IPS DF 19.7 (cell line): ENCODE data around the gene BASP1.
A peak's percentile ranks its signal among the peaks of the same experiment; 100 is the strongest.

Experiments
- DNase-seq: peaks from one replicate; pipeline ENCODE4 v3.0.0-alpha.2; 2013; ENCODE audit warnings: low read depth, low spot score

The BASP1 gene, protein sequence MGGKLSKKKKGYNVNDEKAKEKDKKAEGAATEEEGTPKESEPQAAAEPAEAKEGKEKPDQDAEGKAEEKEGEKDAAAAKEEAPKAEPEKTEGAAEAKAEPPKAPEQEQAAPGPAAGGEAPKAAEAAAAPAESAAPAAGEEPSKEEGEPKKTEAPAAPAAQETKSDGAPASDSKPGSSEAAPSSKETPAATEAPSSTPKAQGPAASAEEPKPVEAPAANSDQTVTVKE

DNA sequence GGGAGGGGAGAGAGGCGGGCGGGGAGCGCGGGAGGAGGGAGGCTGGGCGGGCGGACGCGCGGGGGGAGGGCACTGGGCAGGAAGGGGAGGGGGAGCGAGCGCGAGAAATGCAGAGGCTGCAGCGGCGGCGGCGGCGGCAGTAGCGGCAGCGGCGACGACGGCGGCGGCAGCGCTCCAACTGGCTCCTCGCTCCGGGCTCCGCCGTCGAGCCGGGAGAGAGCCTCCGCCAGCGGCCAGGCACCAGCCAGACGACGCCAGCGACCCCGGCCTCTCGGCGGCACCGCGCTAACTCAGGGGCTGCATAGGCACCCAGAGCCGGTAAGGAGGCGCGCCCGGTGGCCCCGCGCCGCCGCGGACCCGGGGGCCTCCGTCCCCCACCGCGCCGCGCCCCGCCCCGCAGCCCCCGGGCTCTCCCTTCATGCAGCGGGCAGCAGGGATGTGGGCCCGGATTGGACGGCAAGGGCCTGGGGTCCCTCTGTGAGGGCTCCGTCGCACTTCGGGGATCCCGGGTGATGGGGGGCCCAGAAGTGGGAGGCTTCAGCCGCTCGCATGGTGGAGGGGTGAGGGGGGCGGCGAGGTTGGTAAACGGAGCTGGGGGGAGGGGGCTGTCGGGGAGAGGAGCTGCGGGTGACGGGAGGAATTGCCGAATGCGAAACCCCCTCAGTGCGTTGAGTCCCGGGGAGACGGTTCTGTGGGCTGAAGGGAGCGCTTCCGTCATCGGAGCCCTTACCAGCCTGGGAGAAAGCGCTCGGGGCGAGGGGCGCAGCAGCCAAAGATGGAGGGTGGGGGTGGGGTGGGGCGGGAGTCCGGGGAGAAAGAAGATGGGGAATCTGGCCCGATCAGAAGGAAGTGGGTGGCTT lies at the start of gene BASP1:
Gene BASP1, plus strand, starts transcription at position 139 of the 860 bp plus-strand sequence. CDS start 57,586 bp downstream, outside the sequence.
- DNase-seq = peak; percentile 25

DNA sequence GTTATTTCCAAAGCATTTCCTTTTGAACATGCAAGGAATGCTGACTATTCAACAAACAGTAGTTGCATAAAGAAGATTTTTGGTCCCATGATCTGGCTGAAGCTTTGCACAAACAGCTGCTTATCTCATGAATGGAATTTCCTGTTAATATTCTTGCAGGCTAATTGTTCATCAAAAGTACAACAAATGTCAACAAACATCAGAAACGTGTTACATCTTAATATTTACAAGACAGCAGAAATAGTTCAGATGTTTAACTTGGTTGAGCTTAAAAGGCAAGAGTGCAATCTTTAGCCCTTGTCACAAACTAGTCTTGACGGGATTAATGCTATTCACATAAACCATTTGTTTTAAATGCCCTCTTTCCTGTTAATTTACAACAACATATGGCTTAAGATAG lies 47.9 kb upstream of the BASP1 start:
- no peak for DNase-seq

DNA sequence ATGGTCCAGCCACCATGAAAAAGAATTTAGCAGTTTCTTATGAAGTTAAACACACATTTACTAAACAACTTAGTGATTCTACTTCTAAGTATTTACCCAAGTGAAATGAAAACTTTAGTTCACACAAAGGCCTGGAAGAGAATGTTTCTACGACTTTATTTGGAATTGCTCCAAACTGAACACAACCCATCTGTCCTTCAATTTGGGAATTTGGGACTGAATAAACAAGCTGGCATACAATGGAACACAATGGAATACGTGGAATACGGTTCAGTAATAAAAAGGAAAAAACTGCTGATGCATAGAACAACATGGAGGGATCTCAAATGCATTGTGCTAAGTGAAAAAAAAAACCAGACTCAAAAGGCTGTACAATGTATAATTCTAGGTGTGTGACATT lies 44.6 kb upstream of the BASP1 start:
- no peak for DNase-seq

DNA sequence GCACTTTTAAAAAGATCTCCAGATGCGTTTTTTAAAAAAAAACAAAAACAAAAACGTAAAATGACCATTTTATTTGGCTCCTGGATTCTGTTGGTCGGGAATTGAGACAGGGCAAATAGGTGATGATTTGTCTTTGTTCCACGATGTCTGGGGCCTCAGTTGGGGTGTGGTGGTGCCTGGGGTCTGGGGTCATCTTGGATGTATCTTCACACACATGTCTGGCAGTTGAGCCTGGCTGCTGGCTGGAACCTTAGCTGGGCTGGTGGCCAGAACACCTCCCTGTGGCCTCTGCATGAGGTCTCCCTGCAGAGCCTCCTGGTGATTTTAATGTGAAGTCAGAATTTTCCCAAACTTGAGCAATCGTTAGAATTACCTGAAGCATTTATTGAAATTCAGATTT lies 42.5 kb upstream of the BASP1 start:
- DNase-seq = no peak

DNA sequence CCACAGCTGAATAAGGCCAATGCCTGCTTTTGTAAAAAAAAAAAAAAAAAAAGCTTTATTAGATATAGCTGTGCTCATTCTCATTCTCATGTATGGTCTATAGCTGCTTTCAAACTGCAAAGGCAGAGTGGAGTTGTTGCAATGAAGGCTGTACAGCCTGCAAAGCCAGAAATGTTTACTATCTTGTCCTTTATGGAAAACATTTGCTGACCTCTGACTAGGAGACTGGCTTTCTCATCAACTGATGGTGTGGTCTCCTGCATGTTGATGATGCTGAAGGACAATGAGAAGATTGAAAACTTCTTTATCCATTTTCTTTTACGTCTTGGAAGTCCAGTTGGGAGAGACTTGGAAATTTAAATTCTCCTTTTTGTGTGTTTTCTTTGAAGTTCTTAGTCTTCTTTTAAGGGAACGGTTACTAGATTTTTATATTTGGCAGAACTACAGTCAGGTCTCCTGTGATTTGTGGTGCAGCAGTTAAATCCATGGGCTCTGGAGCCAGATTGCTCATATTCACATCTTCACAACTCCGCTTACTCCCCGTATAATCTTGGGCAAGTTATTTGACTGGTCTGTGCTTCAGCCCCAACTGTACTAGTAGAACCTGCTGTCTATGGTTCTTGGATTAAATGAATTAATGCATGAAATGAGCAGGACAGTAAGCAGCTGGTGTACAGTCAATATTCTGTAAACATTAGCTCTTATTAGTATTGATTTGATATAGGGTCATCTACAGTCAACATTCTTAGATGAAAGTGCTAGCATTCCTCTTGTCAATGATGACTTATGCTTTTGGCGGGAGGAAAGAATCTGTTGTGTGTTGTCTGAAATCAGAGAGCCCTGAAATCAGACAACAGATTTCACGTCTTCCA lies 39.7 kb upstream of the BASP1 start:
- no peak for DNase-seq

GRCh38 chr5:17178373-17178675 lies 39.1 kb upstream of the BASP1 start:
- DNase-seq = no peak

- DNase-seq = no peak
Observed at GRCh38 chr5:17180330-17180843, 37.0 kb upstream of the BASP1 start.

- DNase-seq = no peak
Observed at GRCh38 chr5:17180864-17181723, 36.3 kb upstream of the BASP1 start.

DNA sequence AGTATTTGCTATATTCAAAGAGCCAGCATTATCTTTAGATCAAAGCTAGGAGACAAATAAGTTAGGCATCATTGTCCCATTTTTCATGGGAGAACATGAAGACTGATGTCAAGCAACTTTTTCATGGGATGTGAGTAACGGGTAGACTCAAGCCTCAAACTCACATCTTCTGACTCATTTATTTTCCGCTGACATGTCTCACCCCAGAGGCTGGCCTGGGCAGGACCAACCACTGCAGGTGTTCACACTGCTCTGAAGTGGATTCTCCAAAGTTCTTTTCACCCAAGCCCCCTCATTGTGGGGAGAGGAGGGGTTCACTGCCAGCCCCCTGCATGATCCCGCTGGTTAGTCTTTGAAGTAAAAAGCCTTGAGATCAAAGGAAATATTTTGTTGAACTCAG lies 34.9 kb upstream of the BASP1 start:
- no peak for DNase-seq

GRCh38 chr5:17182981-17183380 lies 34.5 kb upstream of the BASP1 start:
- DNase-seq = no peak

GRCh38 chr5:17183831-17184230 lies 33.6 kb upstream of the BASP1 start:
- no peak for DNase-seq

- no peak for DNase-seq
Observed at GRCh38 chr5:17184588-17184987, 32.8 kb upstream of the BASP1 start.

- DNase-seq = no peak
Observed at GRCh38 chr5:17185349-17185748, 32.1 kb upstream of the BASP1 start.

DNA sequence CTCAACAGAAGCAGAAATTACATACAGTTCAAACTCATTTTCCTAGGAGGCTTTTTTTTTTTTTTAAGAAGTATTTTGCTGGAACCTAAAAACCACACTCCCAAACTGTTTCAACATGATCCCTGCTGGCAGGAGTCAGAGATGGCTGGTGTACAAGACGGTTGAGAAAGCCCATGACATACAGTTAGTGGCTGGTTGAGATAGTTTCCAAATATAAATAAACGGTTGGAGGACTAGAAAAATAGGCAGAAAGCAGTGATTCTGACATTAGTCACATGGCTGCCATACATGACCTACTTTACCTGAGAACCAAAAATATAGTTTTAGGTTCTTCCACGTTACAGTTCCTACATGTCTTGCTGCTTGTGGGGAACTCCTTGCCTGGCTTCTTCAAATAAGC lies 31.7 kb upstream of the BASP1 start:
- no peak for DNase-seq

DNA sequence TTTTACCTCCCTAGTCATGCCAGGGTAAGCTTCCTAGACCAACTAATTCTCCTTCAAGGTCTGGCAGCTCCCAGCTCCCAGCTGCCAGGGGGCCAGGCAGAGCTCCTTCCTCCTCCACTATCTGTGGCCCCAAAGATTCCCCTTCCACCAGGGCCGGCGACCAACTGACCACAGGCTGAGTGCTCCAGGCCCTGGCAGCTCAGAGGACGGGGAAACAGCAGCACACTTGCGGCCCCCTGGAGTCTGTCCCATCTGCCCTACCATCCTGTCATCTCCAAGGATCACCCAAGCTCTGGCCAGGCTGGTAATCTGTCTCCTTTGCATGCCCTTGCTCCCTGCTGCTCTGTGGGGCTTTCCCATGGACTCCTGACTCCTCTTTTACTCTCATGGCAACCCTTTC lies 31.2 kb upstream of the BASP1 start:
- no peak for DNase-seq

GRCh38 chr5:17187011-17187785 lies 30.2 kb upstream of the BASP1 start:
- no peak for DNase-seq

DNA sequence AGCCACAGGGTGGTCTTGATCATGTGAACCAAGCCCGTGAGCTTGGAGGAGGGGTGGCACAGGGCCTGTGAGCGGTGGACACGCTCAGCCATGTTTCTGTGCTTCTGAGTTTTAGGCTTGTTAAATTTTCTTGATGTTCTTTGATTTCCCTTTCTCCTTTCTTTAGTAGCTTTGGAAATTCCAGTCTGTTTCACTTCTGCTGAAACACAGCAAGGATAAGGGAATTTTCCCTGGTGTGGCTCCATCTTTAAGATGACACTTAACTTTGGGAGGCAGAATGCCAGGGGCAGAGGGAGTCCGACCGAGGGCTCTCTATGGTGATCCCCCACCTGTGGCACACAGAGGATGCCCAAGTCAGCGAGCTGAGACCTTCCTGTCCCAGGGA lies 29.7 kb upstream of the BASP1 start:
- no peak for DNase-seq

- peak; percentile 77 for DNase-seq
Observed at GRCh38 chr5:17189381-17190036, 27.9 kb upstream of the BASP1 start.

- no peak for DNase-seq
Observed at GRCh38 chr5:17190242-17190778, 27.1 kb upstream of the BASP1 start.
